ENCODE data around the gene MRPS31.

- TF ChIP-seq, protein P1, sequence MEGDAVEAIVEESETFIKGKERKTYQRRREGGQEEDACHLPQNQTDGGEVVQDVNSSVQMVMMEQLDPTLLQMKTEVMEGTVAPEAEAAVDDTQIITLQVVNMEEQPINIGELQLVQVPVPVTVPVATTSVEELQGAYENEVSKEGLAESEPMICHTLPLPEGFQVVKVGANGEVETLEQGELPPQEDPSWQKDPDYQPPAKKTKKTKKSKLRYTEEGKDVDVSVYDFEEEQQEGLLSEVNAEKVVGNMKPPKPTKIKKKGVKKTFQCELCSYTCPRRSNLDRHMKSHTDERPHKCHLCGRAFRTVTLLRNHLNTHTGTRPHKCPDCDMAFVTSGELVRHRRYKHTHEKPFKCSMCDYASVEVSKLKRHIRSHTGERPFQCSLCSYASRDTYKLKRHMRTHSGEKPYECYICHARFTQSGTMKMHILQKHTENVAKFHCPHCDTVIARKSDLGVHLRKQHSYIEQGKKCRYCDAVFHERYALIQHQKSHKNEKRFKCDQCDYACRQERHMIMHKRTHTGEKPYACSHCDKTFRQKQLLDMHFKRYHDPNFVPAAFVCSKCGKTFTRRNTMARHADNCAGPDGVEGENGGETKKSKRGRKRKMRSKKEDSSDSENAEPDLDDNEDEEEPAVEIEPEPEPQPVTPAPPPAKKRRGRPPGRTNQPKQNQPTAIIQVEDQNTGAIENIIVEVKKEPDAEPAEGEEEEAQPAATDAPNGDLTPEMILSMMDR (IDR thresholded peaks at IDR 0.05; ENCODE audit: low read length): no peak
- TF ChIP-seq EZH2 (optimal IDR thresholded peaks at IDR 0.05; ENCODE audit: low read depth, low read length): no peak
These were observed 41.9 kb upstream of the MRPS31 start for GRCh38 chr13:40812724-40813445.
